HepG2 (cell line): ENCODE results near the gene URM1. TPM values are rescaled to one million over a fixed set of nuclear protein-coding genes. Genes with fewer than 3 reads are reported as not detected.

Source experiments
- HNRNPL ChIP-seq: fragments of 200-400 bp; formaldehyde crosslinking; IDR thresholded peaks from 2 replicates; pipeline ENCODE4 v1.6.1; 2017; ENCODE audit warnings: mild to moderate bottlenecking, low read depth, low read length
- ISX ChIP-seq: sonication (generic); formaldehyde crosslinking; conservative IDR thresholded peaks from 2 replicates; pipeline ENCODE4 v1.5.0; 2020; ENCODE audit warnings: missing genetic modification reagents
- KLF15 ChIP-seq: sonication (generic); formaldehyde crosslinking; IDR thresholded peaks from 2 replicates; pipeline ENCODE4 v1.8.1; 2023; ENCODE audit warnings: borderline replicate concordance, mild to moderate bottlenecking, inconsistent platforms, missing genetic modification reagents, mixed read lengths
- MED8 ChIP-seq: sonication (generic); formaldehyde crosslinking; IDR thresholded peaks from 2 replicates; pipeline ENCODE4 v1.8.1; 2023; ENCODE audit warnings: mild to moderate bottlenecking, missing genetic modification reagents; ENCODE audit not compliant: insufficient replicate concordance
- NFATC3 ChIP-seq: sonication (generic); formaldehyde crosslinking; IDR thresholded peaks from 2 replicates; pipeline ENCODE4 v1.5.1; 2020; ENCODE audit warnings: mild to moderate bottlenecking, missing genetic modification reagents
- SRY ChIP-seq: sonication (generic); formaldehyde crosslinking; IDR thresholded peaks from 2 replicates; pipeline ENCODE4 v1.8.0; 2022; ENCODE audit warnings: mild to moderate bottlenecking, missing genetic modification reagents
- THYN1 ChIP-seq: sonication (generic); formaldehyde crosslinking; IDR thresholded peaks from 2 replicates; pipeline ENCODE4 v1.8.1; 2023; ENCODE audit warnings: low read depth, mild to moderate bottlenecking, moderate library complexity, missing genetic modification reagents, borderline replicate concordance
- ZBTB46 ChIP-seq: sonication (generic); formaldehyde crosslinking; IDR thresholded peaks from 2 replicates; pipeline ENCODE4 v1.4.0; 2020; ENCODE audit warnings: mild to moderate bottlenecking, missing genetic modification reagents, borderline replicate concordance
- ZIK1 ChIP-seq: sonication (generic); formaldehyde crosslinking; IDR thresholded peaks from 2 replicates; pipeline ENCODE4 v1.5.0; 2020; ENCODE audit warnings: mild to moderate bottlenecking, low read depth, missing genetic modification reagents, borderline replicate concordance
- ZNF160 ChIP-seq: sonication (generic); formaldehyde crosslinking; IDR thresholded peaks from 2 replicates; pipeline ENCODE4 v1.8.0; 2022; ENCODE audit warnings: mild to moderate bottlenecking, inconsistent platforms, missing genetic modification reagents
- ZNF274 ChIP-seq: sonication (generic); formaldehyde crosslinking; IDR thresholded peaks from 2 replicates; pipeline ENCODE4 v1.5.1; 2020; ENCODE audit warnings: mild to moderate bottlenecking, missing genetic modification reagents
- ZNF33B ChIP-seq: sonication (generic); formaldehyde crosslinking; IDR thresholded peaks from 2 replicates; pipeline ENCODE4 v1.5.1; 2020; ENCODE audit warnings: mild to moderate bottlenecking, missing genetic modification reagents
- ZNF792 ChIP-seq: IDR thresholded peaks from 2 replicates; pipeline ENCODE4 v1.6.1; 2016
- polyA plus RNA-seq, 8 experiments: library from polyadenylated mRNA; depleted of rRNA in 3 of 8; stranded (reverse) in 7 of 8; unstranded in 1 of 8; fragments of >200 nt; fragmentation: Illumina TruSeq in 4 of 8; extraction: Trizol in 4 of 8; gene quantifications; 2 replicates each; pipeline versions ENCODE4 v1.2.1 to v1.2.3, GENCODE V29; 2011 to 2016; ENCODE audit warnings: low read depth in 4 of 8, missing spikeins in 1 of 8, mixed read lengths in 1 of 8; ENCODE audit not compliant: insufficient read depth in 1 of 8
- total RNA-seq, 5 experiments: library from RNA; depleted of rRNA; stranded (reverse); fragments of >200 nt; fragmentation: Illumina TruSeq; extraction: Trizol; gene quantifications; 2 replicates each; pipeline ENCODE4 v1.2.3, GENCODE V29; 2016; ENCODE audit warnings: low read depth in 1 of 5
- TF ChIP-seq, protein P1 (sequence below): sonication (generic); formaldehyde crosslinking; IDR thresholded peaks from 2 replicates; pipeline ENCODE4 v1.5.1; 2020; ENCODE audit warnings: mild to moderate bottlenecking, moderate library complexity, missing genetic modification reagents
- TF ChIP-seq, protein P2 (sequence below): sonication (generic); formaldehyde crosslinking; IDR thresholded peaks from 2 replicates; pipeline ENCODE4 v1.4.0; 2020; ENCODE audit warnings: missing genetic modification reagents
- TF ChIP-seq, protein P3 (sequence below): IDR thresholded peaks from 2 replicates; pipeline ENCODE4 v1.6.1; 2016; ENCODE audit warnings: missing compliant biosample characterization, missing genetic modification reagents, borderline replicate concordance
- TF ChIP-seq, protein P4 (sequence below): sonication (generic); formaldehyde crosslinking; IDR thresholded peaks from 2 replicates; pipeline ENCODE4 v1.8.0; 2022; ENCODE audit warnings: missing genetic modification reagents, mild to moderate bottlenecking, inconsistent platforms, borderline replicate concordance
- TF ChIP-seq, protein P5 (sequence below): sonication (generic); formaldehyde crosslinking; IDR thresholded peaks from 2 replicates; pipeline ENCODE4 v1.5.0; 2020; ENCODE audit warnings: missing genetic modification reagents, mild to moderate bottlenecking, borderline replicate concordance

Gene URM1
- total and polyA plus RNA-seq, 2 of the 13 experiments (the other 11 are each of a cell fraction or from before 2014, with no cell fraction given), result 37.1 to 41.3 TPM

- TF ChIP-seq, protein P1, sequence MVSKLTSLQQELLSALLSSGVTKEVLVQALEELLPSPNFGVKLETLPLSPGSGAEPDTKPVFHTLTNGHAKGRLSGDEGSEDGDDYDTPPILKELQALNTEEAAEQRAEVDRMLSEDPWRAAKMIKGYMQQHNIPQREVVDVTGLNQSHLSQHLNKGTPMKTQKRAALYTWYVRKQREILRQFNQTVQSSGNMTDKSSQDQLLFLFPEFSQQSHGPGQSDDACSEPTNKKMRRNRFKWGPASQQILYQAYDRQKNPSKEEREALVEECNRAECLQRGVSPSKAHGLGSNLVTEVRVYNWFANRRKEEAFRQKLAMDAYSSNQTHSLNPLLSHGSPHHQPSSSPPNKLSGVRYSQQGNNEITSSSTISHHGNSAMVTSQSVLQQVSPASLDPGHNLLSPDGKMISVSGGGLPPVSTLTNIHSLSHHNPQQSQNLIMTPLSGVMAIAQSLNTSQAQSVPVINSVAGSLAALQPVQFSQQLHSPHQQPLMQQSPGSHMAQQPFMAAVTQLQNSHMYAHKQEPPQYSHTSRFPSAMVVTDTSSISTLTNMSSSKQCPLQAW, result peak; percentile 78
- TF ChIP-seq, protein P2, sequence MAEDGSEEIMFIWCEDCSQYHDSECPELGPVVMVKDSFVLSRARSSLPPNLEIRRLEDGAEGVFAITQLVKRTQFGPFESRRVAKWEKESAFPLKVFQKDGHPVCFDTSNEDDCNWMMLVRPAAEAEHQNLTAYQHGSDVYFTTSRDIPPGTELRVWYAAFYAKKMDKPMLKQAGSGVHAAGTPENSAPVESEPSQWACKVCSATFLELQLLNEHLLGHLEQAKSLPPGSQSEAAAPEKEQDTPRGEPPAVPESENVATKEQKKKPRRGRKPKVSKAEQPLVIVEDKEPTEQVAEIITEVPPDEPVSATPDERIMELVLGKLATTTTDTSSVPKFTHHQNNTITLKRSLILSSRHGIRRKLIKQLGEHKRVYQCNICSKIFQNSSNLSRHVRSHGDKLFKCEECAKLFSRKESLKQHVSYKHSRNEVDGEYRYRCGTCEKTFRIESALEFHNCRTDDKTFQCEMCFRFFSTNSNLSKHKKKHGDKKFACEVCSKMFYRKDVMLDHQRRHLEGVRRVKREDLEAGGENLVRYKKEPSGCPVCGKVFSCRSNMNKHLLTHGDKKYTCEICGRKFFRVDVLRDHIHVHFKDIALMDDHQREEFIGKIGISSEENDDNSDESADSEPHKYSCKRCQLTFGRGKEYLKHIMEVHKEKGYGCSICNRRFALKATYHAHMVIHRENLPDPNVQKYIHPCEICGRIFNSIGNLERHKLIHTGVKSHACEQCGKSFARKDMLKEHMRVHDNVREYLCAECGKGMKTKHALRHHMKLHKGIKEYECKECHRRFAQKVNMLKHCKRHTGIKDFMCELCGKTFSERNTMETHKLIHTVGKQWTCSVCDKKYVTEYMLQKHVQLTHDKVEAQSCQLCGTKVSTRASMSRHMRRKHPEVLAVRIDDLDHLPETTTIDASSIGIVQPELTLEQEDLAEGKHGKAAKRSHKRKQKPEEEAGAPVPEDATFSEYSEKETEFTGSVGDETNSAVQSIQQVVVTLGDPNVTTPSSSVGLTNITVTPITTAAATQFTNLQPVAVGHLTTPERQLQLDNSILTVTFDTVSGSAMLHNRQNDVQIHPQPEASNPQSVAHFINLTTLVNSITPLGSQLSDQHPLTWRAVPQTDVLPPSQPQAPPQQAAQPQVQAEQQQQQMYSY (CRISPR knock-in tag), result no peak
- TF ChIP-seq ISX (CRISPR knock-in tag) (no peak), ZBTB46 (CRISPR knock-in tag) (no peak), ZNF33B (CRISPR knock-in tag) (no peak), HNRNPL (peak; percentile 73; the same call in 1 of the 2 replicates), KLF15 (CRISPR knock-in tag) (no peak; the same call in 1 of the 2 replicates), THYN1 (CRISPR knock-in tag) (no peak), ZNF274 (CRISPR knock-in tag) (no peak; the same call in 1 of the 2 replicates), ZNF792 (CRISPR knock-in tag) (no peak; the same call in 1 of the 2 replicates), SRY (CRISPR knock-in tag) (peak; percentile 70), NFATC3 (no peak), ZIK1 (CRISPR knock-in tag) (no peak), MED8 (no peak), ZNF160 (CRISPR knock-in tag) (no peak)
- TF ChIP-seq, protein P3, sequence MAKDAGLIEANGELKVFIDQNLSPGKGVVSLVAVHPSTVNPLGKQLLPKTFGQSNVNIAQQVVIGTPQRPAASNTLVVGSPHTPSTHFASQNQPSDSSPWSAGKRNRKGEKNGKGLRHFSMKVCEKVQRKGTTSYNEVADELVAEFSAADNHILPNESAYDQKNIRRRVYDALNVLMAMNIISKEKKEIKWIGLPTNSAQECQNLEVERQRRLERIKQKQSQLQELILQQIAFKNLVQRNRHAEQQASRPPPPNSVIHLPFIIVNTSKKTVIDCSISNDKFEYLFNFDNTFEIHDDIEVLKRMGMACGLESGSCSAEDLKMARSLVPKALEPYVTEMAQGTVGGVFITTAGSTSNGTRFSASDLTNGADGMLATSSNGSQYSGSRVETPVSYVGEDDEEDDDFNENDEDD (CRISPR knock-in tag), result no peak
- TF ChIP-seq, protein P4, sequence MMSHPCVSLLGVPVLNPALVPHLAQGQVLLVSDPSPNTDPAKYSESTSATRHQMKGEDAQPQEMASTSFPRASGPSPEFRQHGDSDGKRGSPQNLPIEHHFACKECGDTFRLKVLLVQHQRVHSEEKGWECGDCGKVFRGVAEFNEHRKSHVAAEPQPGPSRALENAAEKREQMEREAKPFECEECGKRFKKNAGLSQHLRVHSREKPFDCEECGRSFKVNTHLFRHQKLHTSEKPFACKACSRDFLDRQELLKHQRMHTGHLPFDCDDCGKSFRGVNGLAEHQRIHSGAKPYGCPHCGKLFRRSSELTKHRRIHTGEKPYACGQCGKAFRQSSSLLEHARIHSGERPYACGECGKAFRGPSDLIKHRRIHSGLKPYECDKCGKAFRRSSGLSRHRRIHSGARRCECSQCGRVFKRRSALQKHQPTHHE (CRISPR knock-in tag), result 0 out of 2 replicates have a peak, but pooled peaks have one; percentile 8
- TF ChIP-seq, protein P5, sequence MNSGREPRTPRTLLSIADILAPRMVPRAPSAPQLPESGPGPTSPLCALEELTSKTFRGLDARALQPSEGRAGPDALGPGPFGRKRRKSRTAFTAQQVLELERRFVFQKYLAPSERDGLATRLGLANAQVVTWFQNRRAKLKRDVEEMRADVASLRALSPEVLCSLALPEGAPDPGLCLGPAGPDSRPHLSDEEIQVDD (CRISPR knock-in tag), result no peak
These were observed at the start of gene URM1 (continued) for GRCh38 chr9:128370752-128371629.
